OCI-LY1 (cell line): Measurements from ENCODE around the gene NRP2.

Source experiments
- H2AFZ ChIP-seq: fragments of 200-600 bp; sonication (generic), shearing (Covaris generic); 2 replicates; pipeline ENCODE4 v1.6.0; 2014; ENCODE audit warnings: antibody characterized with exemption, mild to moderate bottlenecking, low read length
- H3F3A ChIP-seq: fragments of 200-600 bp; sonication (generic), shearing (Covaris generic); 2 replicates; pipeline ENCODE4 v1.6.0; 2014; ENCODE audit warnings: mild to moderate bottlenecking, antibody characterized with exemption, low read length, moderate library complexity; ENCODE audit not compliant: insufficient read depth
- H3K27ac ChIP-seq: fragments of 200-600 bp; sonication (generic); 2 replicates; pipeline ENCODE4 v1.5.1; 2014; ENCODE audit warnings: low read length, mixed run types, mild to moderate bottlenecking, low read depth; ENCODE audit not compliant: poor library complexity, severe bottlenecking
- H3K27me3 ChIP-seq: fragments of 200-600 bp; sonication (generic); 2 replicates; pipeline ENCODE4 v1.6.0; 2014; ENCODE audit warnings: antibody characterized with exemption, mild to moderate bottlenecking, low read length, moderate library complexity; ENCODE audit not compliant: insufficient read depth
- H3K36me3 ChIP-seq: fragments of 200-600 bp; sonication (generic); 2 replicates; pipeline ENCODE4 v1.6.1; 2014; ENCODE audit warnings: mild to moderate bottlenecking, antibody characterized with exemption, low read length, moderate library complexity, mixed read lengths; ENCODE audit not compliant: insufficient read depth
- H3K4me1 ChIP-seq: fragments of 200-600 bp; sonication (generic); 2 replicates; pipeline ENCODE4 v1.5.1; 2014; ENCODE audit warnings: mild to moderate bottlenecking, low read length, moderate library complexity; ENCODE audit not compliant: insufficient read depth, severe bottlenecking
- H3K4me2 ChIP-seq: fragments of 200-600 bp; sonication (generic), shearing (Covaris generic); 2 replicates; pipeline ENCODE4 v1.6.1; 2014; ENCODE audit warnings: low read length
- H3K4me3 ChIP-seq: fragments of 200-600 bp; sonication (generic); 2 replicates; pipeline ENCODE4 v1.5.1; 2014; ENCODE audit warnings: low read length, low read depth, mild to moderate bottlenecking, mixed read lengths; ENCODE audit not compliant: poor library complexity, severe bottlenecking
- H3K79me2 ChIP-seq: fragments of 200-600 bp; shearing (Covaris generic); 2 replicates; pipeline ENCODE4 v1.6.1; 2016; ENCODE audit warnings: mixed run types, low read length, mixed read lengths; ENCODE audit not compliant: insufficient read depth
- H3K9ac ChIP-seq: fragments of 200-600 bp; sonication (generic), shearing (Covaris generic); 2 replicates; pipeline ENCODE4 v1.6.1; 2014; ENCODE audit warnings: mild to moderate bottlenecking, low read length, mixed read lengths
- H3K9me2 ChIP-seq: fragments of 200-600 bp; sonication (generic), shearing (Covaris generic); 2 replicates; pipeline ENCODE4 v1.6.1; 2014; ENCODE audit warnings: low read depth, mild to moderate bottlenecking, low read length, mixed read lengths
- H3K9me3 ChIP-seq: fragments of 200-600 bp; shearing (Covaris generic); 2 replicates; pipeline ENCODE4 v1.6.1; 2014; ENCODE audit warnings: low read length, mixed read lengths
- H4K20me1 ChIP-seq: fragments of 200-600 bp; sonication (generic), shearing (Covaris generic); 2 replicates; pipeline ENCODE4 v1.6.0; 2016; ENCODE audit warnings: mild to moderate bottlenecking, low read length; ENCODE audit not compliant: insufficient read depth
- CTCF ChIP-seq: fragments of 200-600 bp; sonication (generic), shearing (Covaris generic); IDR thresholded peaks from 2 replicates; pipeline ENCODE4 v1.5.1; 2017; ENCODE audit warnings: mild to moderate bottlenecking, antibody characterized with exemption, low read length, moderate library complexity, mixed read lengths
- EZH2 ChIP-seq: fragments of 200-600 bp; sonication (generic), shearing (Covaris generic); IDR thresholded peaks from 2 replicates; pipeline ENCODE4 v1.8.0; 2017; ENCODE audit warnings: borderline replicate concordance, mixed run types, mild to moderate bottlenecking, antibody characterized with exemption, low read length, moderate library complexity, mixed read lengths

NRP2 gene

GRCh38 chr2:205696927-205697441 is 14.7 kb downstream of the NRP2 start:
- no peaks in the 10 kb centered on the region for H3K9me2 ChIP-seq
- no peaks in the 10 kb centered on the region for H3K27me3 ChIP-seq
- H3K4me3 ChIP-seq: no peak overlapping the region
- H4K20me1 ChIP-seq: no peaks in the 10 kb centered on the region
- no peak overlapping the region for H2AFZ ChIP-seq
- no peaks in the 10 kb centered on the region for H3K79me2 ChIP-seq
- no peaks in the 10 kb centered on the region for H3F3A ChIP-seq
- H3K4me2 ChIP-seq: no peak overlapping the region
- H3K4me1 ChIP-seq: peaks cover 27% of the 10 kb centered on the region
- TF ChIP-seq CTCF: no peak
- TF ChIP-seq EZH2: no peak
- no peaks in the 10 kb centered on the region for H3K36me3 ChIP-seq
- H3K9me3 ChIP-seq: no peaks in the 10 kb centered on the region
- no peak overlapping the region for H3K27ac ChIP-seq
- H3K9ac ChIP-seq: no peak overlapping the region

GRCh38 chr2:205698286-205699268 is 16.3 kb downstream of the NRP2 start:
- Histone ChIP-seq H3F3A (no peaks in the 10 kb centered on the region), H3K4me3 (no peak overlapping the region), H2AFZ (no peak overlapping the region), H4K20me1 (no peaks in the 10 kb centered on the region), H3K27me3 (no peaks in the 10 kb centered on the region), H3K4me1 (peaks cover 28% of the 10 kb centered on the region), H3K79me2 (no peaks in the 10 kb centered on the region), H3K27ac (no peak overlapping the region), H3K4me2 (no peak overlapping the region), H3K36me3 (no peaks in the 10 kb centered on the region), H3K9me3 (no peaks in the 10 kb centered on the region), H3K9ac (no peak overlapping the region), H3K9me2 (no peaks in the 10 kb centered on the region)
- TF ChIP-seq CTCF (no peak), EZH2 (no peak)

- peak overlapping the region; percentile 1 for H3K4me3 ChIP-seq
- H3K9me3 ChIP-seq: no peaks in the 10 kb centered on the region
- H3K36me3 ChIP-seq: no peaks in the 10 kb centered on the region
- H3K27me3 ChIP-seq: no peaks in the 10 kb centered on the region
- H4K20me1 ChIP-seq: no peaks in the 10 kb centered on the region
- H3K4me2 ChIP-seq: peak overlapping the region; percentile 56; the same call in 1 of the 2 replicates
- H3K9me2 ChIP-seq: no peaks in the 10 kb centered on the region
- peaks cover 28% of the 10 kb centered on the region for H3K4me1 ChIP-seq
- H3F3A ChIP-seq: no peaks in the 10 kb centered on the region
- H3K79me2 ChIP-seq: no peaks in the 10 kb centered on the region
- H2AFZ ChIP-seq: no peak overlapping the region
- H3K9ac ChIP-seq: peak overlapping the region; percentile 28; the same call in 1 of the 2 replicates
- peak overlapping the region; percentile 75 for H3K27ac ChIP-seq
- TF ChIP-seq EZH2 (no peak), CTCF (no peak)
Measured at GRCh38 chr2:205699515-205700289, 17.4 kb downstream of the NRP2 start.
